Glutamatergic neuron (in vitro differentiated cells): Measurements from ENCODE around the gene TMEM207. TPM values are rescaled to one million over a fixed set of nuclear protein-coding genes. Genes with fewer than 3 reads are reported as not detected.

ENCODE experiments used
- DNase-seq: peaks from one replicate; pipeline ENCODE4 v3.0.0; 2022
- H3K27ac Mint-ChIP-seq: one replicate; pipeline ENCODE4 v1.8.0; 2020; ENCODE audit warnings: mild to moderate bottlenecking, mixed read lengths, inconsistent platforms; ENCODE audit not compliant: unreplicated experiment
- H3K27me3 Mint-ChIP-seq: one replicate; pipeline ENCODE4 v1.8.0; 2020; ENCODE audit warnings: mild to moderate bottlenecking, moderate library complexity, mixed read lengths, inconsistent platforms; ENCODE audit not compliant: unreplicated experiment
- H3K36me3 Mint-ChIP-seq: one replicate; pipeline ENCODE4 v1.8.0; 2020; ENCODE audit warnings: mild to moderate bottlenecking, mixed read lengths, inconsistent platforms; ENCODE audit not compliant: unreplicated experiment
- H3K4me1 Mint-ChIP-seq: one replicate; pipeline ENCODE4 v1.8.0; 2020; ENCODE audit warnings: mild to moderate bottlenecking, low read depth, mixed read lengths, inconsistent platforms; ENCODE audit not compliant: unreplicated experiment
- H3K4me3 Mint-ChIP-seq: one replicate; pipeline ENCODE4 v1.8.0; 2020; ENCODE audit warnings: mild to moderate bottlenecking, mixed read lengths, inconsistent platforms; ENCODE audit not compliant: unreplicated experiment
- H3K9me3 Mint-ChIP-seq: one replicate; pipeline ENCODE4 v1.8.0; 2020; ENCODE audit warnings: mild to moderate bottlenecking, moderate library complexity, mixed read lengths, inconsistent platforms; ENCODE audit not compliant: unreplicated experiment
- total RNA-seq: library from RNA; stranded (reverse); fragmentation: NEBNext Ultra II Directional; extraction: Animal tissue kit (Norgen Biotek cat#: 25700); gene quantifications from one replicate; pipeline ENCODE4 v1.2.1, GENCODE V29; 2021; ENCODE audit not compliant: unreplicated experiment
- TF ChIP-seq, protein P1 (sequence below): fragments of 200-600 bp; sonication (generic); IDR thresholded peaks from one replicate; pipeline ENCODE4 v1.5.0; 2021; ENCODE audit not compliant: partially characterized antibody, unreplicated experiment

The TMEM207 gene
- total RNA-seq, 1 donor from 2014 or later = not detected

DNA sequence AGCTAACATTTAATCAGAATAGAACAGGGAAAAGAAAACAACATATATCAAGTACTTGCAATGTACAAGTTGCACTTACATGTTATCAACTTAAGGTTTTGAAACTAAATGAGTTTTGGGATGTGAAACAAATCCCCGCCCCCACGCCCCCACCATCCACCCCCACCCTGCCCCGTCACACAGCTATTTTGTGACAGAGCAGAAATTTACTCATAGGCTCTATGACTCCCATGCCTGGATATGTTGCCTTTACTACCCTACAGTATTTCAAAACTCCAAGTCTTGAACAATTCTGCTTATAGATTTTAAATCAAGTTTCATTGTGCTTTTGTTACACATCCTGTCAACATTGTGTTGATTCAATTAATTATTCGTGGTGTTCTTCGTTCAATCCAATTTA is 46.1 kb upstream of the TMEM207 start:
- no peak for DNase-seq
- H3K4me1 Mint-ChIP-seq = peaks cover 10% of the 10 kb centered on the region
- TF ChIP-seq, protein P1, sequence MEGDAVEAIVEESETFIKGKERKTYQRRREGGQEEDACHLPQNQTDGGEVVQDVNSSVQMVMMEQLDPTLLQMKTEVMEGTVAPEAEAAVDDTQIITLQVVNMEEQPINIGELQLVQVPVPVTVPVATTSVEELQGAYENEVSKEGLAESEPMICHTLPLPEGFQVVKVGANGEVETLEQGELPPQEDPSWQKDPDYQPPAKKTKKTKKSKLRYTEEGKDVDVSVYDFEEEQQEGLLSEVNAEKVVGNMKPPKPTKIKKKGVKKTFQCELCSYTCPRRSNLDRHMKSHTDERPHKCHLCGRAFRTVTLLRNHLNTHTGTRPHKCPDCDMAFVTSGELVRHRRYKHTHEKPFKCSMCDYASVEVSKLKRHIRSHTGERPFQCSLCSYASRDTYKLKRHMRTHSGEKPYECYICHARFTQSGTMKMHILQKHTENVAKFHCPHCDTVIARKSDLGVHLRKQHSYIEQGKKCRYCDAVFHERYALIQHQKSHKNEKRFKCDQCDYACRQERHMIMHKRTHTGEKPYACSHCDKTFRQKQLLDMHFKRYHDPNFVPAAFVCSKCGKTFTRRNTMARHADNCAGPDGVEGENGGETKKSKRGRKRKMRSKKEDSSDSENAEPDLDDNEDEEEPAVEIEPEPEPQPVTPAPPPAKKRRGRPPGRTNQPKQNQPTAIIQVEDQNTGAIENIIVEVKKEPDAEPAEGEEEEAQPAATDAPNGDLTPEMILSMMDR = no peak
- H3K27me3 Mint-ChIP-seq = no peaks in the 10 kb centered on the region
- H3K9me3 Mint-ChIP-seq = peaks cover 1% of the 10 kb centered on the region
- no peak overlapping the region for H3K27ac Mint-ChIP-seq
- no peak overlapping the region for H3K4me3 Mint-ChIP-seq
- no peaks in the 10 kb centered on the region for H3K36me3 Mint-ChIP-seq

DNA sequence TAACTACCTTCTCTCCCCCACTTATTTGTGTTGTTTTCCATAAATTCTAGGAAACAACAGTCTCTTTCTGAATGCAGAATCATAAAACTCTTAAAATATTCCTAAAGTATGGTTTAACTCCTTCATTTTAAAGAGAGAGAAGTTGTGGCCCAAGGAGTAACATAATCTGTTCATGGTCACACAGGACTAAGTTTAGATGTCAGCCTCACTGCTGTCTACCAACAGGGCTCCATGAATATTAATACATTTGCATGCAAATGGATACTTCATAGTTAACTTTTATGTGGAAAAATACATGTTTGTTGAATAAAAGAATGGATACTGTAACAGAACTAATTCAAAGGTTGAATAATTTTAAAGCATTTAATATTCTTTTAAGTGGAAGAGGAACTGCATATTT is 45.7 kb upstream of the TMEM207 start:
- Mint-ChIP-seq H3K9me3 (peaks cover 1% of the 10 kb centered on the region), H3K4me1 (peaks cover 10% of the 10 kb centered on the region), H3K27me3 (no peaks in the 10 kb centered on the region), H3K36me3 (no peaks in the 10 kb centered on the region), H3K27ac (no peak overlapping the region), H3K4me3 (no peak overlapping the region)
- TF ChIP-seq, protein P1 = no peak
- DNase-seq = no peak

DNA sequence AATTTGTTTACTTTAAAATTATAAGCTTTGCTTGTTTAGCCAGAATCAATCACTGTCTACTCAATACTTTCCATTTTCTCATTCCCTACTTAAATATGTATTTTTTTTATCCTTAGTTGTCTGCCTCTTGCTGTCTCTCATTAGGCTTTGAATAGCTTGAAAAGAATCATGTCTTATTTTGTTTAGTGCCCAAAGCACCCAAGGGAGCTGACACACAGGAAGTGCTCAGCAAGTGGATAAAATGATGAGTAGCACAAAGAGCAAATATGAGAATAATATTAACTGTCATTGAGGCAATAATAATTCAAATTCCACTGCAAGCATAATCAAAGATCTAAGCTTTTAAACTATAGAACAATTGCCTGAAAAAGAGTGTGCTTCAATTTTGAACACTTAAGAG is 45.2 kb upstream of the TMEM207 start:
- TF ChIP-seq, protein P1 = no peak
- no peak overlapping the region for H3K27ac Mint-ChIP-seq
- H3K27me3 Mint-ChIP-seq = no peaks in the 10 kb centered on the region
- H3K36me3 Mint-ChIP-seq = no peaks in the 10 kb centered on the region
- no peak for DNase-seq
- H3K4me3 Mint-ChIP-seq = no peak overlapping the region
- H3K9me3 Mint-ChIP-seq = peaks cover 1% of the 10 kb centered on the region
- peaks cover 10% of the 10 kb centered on the region for H3K4me1 Mint-ChIP-seq

DNA sequence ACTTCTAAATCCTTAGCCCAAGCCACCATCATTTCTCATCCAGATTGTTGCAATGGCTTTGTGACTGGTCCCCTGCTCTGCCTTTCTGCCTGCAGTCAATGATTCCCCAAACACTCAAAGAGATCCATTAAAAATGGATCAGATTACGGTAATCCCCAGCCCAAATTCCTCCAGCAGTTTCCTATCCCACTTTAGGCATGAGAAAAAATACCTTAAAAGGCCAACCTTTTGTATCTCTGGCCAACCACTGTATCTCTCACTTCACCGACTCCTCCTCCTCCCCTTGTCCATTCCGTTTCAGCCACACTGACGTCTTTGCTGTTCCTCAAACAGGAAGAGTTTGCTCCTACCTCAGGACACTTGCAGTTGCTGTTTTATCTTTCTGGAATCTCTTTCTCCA is 43.3 kb upstream of the TMEM207 start:
- DNase-seq = no peak
- H3K4me1 Mint-ChIP-seq = peaks cover 2% of the 10 kb centered on the region
- H3K27ac Mint-ChIP-seq = no peak overlapping the region

DNA sequence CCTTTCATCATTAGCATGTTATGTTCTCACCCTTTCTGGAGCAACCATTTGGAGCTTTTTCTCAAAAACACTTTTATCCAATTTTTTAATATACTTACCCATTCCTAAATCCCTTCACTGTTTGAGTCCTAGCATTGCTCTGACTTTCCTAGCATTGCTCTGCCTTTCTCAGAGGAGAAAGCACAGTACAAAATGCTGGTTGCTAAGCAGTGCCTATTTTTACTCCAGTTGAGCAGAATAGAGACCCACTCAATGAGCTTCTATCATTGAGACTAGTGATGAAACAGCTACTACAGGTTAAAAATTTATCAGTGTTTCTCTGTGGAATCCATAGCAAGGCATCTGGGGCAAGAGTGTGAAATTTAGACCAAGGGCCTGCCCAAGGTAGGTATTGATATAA is 42.4 kb upstream of the TMEM207 start:
- H3K4me1 Mint-ChIP-seq = peaks cover 6% of the 10 kb centered on the region
- no peaks in the 10 kb centered on the region for H3K36me3 Mint-ChIP-seq
- no peak for DNase-seq
- peaks cover 1% of the 10 kb centered on the region for H3K9me3 Mint-ChIP-seq
- no peak overlapping the region for H3K27ac Mint-ChIP-seq
- TF ChIP-seq, protein P1 = no peak
- no peak overlapping the region for H3K4me3 Mint-ChIP-seq
- no peaks in the 10 kb centered on the region for H3K27me3 Mint-ChIP-seq

More for the DNA sequence above, 43.3 kb upstream of the TMEM207 start:
- Mint-ChIP-seq H3K36me3 (no peaks in the 10 kb centered on the region), H3K27me3 (no peaks in the 10 kb centered on the region), H3K4me3 (no peak overlapping the region), H3K9me3 (peaks cover 1% of the 10 kb centered on the region)
- TF ChIP-seq, protein P1 = no peak
